DOHH2 (cell line): Measurements from ENCODE around the gene YPEL3.

Experiments used
- CTCF ChIP-seq: fragments of 200-600 bp; sonication (generic); IDR thresholded peaks from one replicate; pipeline ENCODE4 v1.5.1; 2014; ENCODE audit warnings: antibody characterized with exemption, mild to moderate bottlenecking, low read depth, low read length; ENCODE audit not compliant: poor library complexity, severe bottlenecking
- EZH2phosphoT487 ChIP-seq: fragments of 200-600 bp; sonication (generic); IDR thresholded peaks from 2 replicates; pipeline ENCODE4 v1.6.1; 2017; ENCODE audit warnings: borderline replicate concordance, mild to moderate bottlenecking, antibody characterized with exemption, low read length, moderate library complexity, mixed read lengths

DNA sequence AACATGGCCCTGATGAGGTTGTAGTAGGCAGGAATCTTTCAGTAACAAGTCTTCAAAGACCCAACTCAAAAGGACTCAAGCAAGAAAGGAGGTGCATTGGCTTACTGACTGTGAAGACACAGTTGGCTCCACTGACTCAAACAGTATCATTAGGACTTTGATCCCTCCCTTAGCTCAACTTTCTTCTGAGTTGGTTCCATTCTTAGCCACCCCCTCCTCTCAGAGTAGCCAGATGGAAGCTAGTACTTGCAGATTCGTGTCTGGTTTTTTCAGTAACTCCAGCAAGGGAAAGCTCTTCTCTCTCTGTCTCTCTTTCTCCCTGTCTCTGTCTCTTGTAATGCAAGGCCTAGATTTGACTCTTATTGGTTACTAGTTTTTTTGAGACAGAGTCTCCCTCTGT is 32.0 kb upstream of the YPEL3 start:
- TF ChIP-seq CTCF (no peak), EZH2phosphoT487 (no peak)
